Nephron progenitor cell (in vitro differentiated cells): ENCODE results near the gene C1orf74.
A peak's percentile ranks its signal among the peaks of the same experiment; 100 is the strongest.

ENCODE experiments used
- DNase-seq: peaks from one replicate; pipeline ENCODE4 v3.0.0; 2021
- H3K27ac Mint-ChIP-seq: 2 replicates; pipeline ENCODE4 v1.8.0; 2021; ENCODE audit warnings: mild to moderate bottlenecking, moderate library complexity, mixed read lengths
- H3K27me3 Mint-ChIP-seq: 2 replicates; pipeline ENCODE4 v1.8.0; 2021; ENCODE audit warnings: mild to moderate bottlenecking, low read depth, mixed read lengths; ENCODE audit not compliant: poor library complexity
- H3K36me3 Mint-ChIP-seq: 2 replicates; pipeline ENCODE4 v1.8.0; 2021; ENCODE audit warnings: low read depth, mixed read lengths
- H3K4me1 Mint-ChIP-seq: 2 replicates; pipeline ENCODE4 v1.8.0; 2021; ENCODE audit warnings: mixed read lengths
- H3K4me3 Mint-ChIP-seq: 2 replicates; pipeline ENCODE4 v1.8.0; 2021; ENCODE audit warnings: mild to moderate bottlenecking, moderate library complexity, mixed read lengths
- H3K9me3 Mint-ChIP-seq: 2 replicates; pipeline ENCODE4 v1.8.0; 2021; ENCODE audit warnings: mild to moderate bottlenecking, moderate library complexity, mixed read lengths
- CTCF ChIP-seq: fragments of 200-600 bp; sonication (generic); IDR thresholded peaks from 2 replicates; pipeline ENCODE4 v1.5.0; 2021; ENCODE audit warnings: antibody characterized with exemption

The C1orf74 gene

GRCh38 chr1:209784265-209785169 lies at the start of gene C1orf74:
Gene C1orf74 (minus strand): TSS chr1:209784559. CDS start chr1:209783634, 925 bp downstream.
- Mint-ChIP-seq H3K9me3 (peaks cover 15% of the 10 kb centered on the region), H3K4me1 (peaks cover 21% of the 10 kb centered on the region), H3K27ac (peak within 1 kb of the TSS; percentile 98), H3K4me3 (peak within 1 kb of the TSS; percentile 91), H3K36me3 (peaks cover 22% of the 10 kb centered on the region), H3K27me3 (peaks cover 58% of the 10 kb centered on the region)
- no peak for TF ChIP-seq CTCF
- DNase-seq = peak; percentile 100

- Mint-ChIP-seq H3K4me1 (peaks cover 25% of the 10 kb centered on the region), H3K27me3 (no peaks in the 10 kb centered on the region), H3K9me3 (peaks cover 4% of the 10 kb centered on the region), H3K36me3 (peaks cover 58% of the 10 kb centered on the region), H3K4me3 (no peak overlapping the region), H3K27ac (no peak overlapping the region)
- TF ChIP-seq CTCF = no peak
- DNase-seq = no peak
Measured at GRCh38 chr1:209831615-209832014, 47.3 kb upstream of the C1orf74 start.

- Mint-ChIP-seq H3K27ac (no peak overlapping the region), H3K27me3 (peaks cover 5% of the 10 kb centered on the region), H3K9me3 (peaks cover 4% of the 10 kb centered on the region), H3K4me1 (peaks cover 25% of the 10 kb centered on the region), H3K4me3 (no peak overlapping the region), H3K36me3 (peaks cover 50% of the 10 kb centered on the region)
- TF ChIP-seq CTCF = no peak
- DNase-seq = no peak
Measured at GRCh38 chr1:209830722-209831121, 46.4 kb upstream of the C1orf74 start.

GRCh38 chr1:209829716-209830115 lies 45.4 kb upstream of the C1orf74 start:
- peaks cover 44% of the 10 kb centered on the region for H3K36me3 Mint-ChIP-seq
- H3K27ac Mint-ChIP-seq = no peak overlapping the region
- H3K4me3 Mint-ChIP-seq = peak overlapping the region; percentile 96
- peaks cover 25% of the 10 kb centered on the region for H3K4me1 Mint-ChIP-seq
- DNase-seq = no peak
- peaks cover 4% of the 10 kb centered on the region for H3K9me3 Mint-ChIP-seq
- TF ChIP-seq CTCF = no peak
- peaks cover 7% of the 10 kb centered on the region for H3K27me3 Mint-ChIP-seq

- H3K27ac Mint-ChIP-seq = peak within 1 kb of the TSS; percentile 89
- peaks cover 17% of the 10 kb centered on the region for H3K27me3 Mint-ChIP-seq
- H3K9me3 Mint-ChIP-seq = peaks cover 4% of the 10 kb centered on the region
- H3K4me1 Mint-ChIP-seq = peaks cover 30% of the 10 kb centered on the region
- peak; percentile 50 for TF ChIP-seq CTCF
- H3K4me3 Mint-ChIP-seq = peak within 1 kb of the TSS; percentile 96
- DNase-seq = peak; percentile 87
- H3K36me3 Mint-ChIP-seq = peaks cover 23% of the 10 kb centered on the region
Measured at GRCh38 chr1:209827384-209828262, 43.3 kb upstream of the C1orf74 start, which contains the start of gene UTP25. Gene UTP25 (plus strand): TSS chr1:209827972. CDS start chr1:209828064, 92 bp downstream.
